WTC11 (cell line): ENCODE data around the gene OFD1. TPM values are rescaled to one million over a fixed set of nuclear protein-coding genes. Genes with fewer than 3 reads are reported as not detected.

Experiments used
- ATAC-seq: fragments of 200-7000 bp; cut with Tn5 transposase; 2 replicates; pipeline ENCODE4 v1.10.0; 2021; ENCODE audit warnings: mild to moderate bottlenecking, moderate library complexity
- CTCF ChIA-PET: fragments of 300-600 bp; sonication (Branson Sonifier 250); formaldehyde crosslinking; loops from one replicate; lab custom pipeline; 2021; ENCODE audit warnings: antibody characterized with exemption; lab: Charles Lee
- POLR2A ChIA-PET: fragments of 350-600 bp; sonication (Branson Sonifier 250); formaldehyde crosslinking; loops from one replicate; lab custom pipeline; 2021; ENCODE audit warnings: antibody characterized with exemption; lab: Charles Lee
- DNase-seq: peaks from one replicate; pipeline ENCODE4 v3.0.0; 2021; ENCODE audit warnings: low spot score
- H3K27ac Mint-ChIP-seq: 2 replicates; pipeline ENCODE4 v1.8.0; 2021; ENCODE audit warnings: mixed read lengths
- H3K27me3 Mint-ChIP-seq: 2 replicates; pipeline ENCODE4 v1.8.0; 2021; ENCODE audit warnings: low read depth, mild to moderate bottlenecking, moderate library complexity, mixed read lengths
- H3K36me3 Mint-ChIP-seq: 2 replicates; pipeline ENCODE4 v1.8.0; 2021; ENCODE audit warnings: mixed read lengths
- H3K4me1 Mint-ChIP-seq: 2 replicates; pipeline ENCODE4 v1.8.0; 2022; ENCODE audit warnings: mixed read lengths
- H3K4me3 Mint-ChIP-seq: 2 replicates; pipeline ENCODE4 v1.8.0; 2021; ENCODE audit warnings: mild to moderate bottlenecking, moderate library complexity, mixed read lengths
- H3K9me3 Mint-ChIP-seq: 2 replicates; pipeline ENCODE4 v1.8.0; 2021; ENCODE audit warnings: mixed read lengths
- AR ChIP-seq: fragments of 250-450 bp; sonication (Bioruptor Pico); IDR thresholded peaks from 2 replicates; pipeline ENCODE4 v1.9.0; 2021; ENCODE audit warnings: mild to moderate bottlenecking
- CBFB ChIP-seq: sonication (generic); formaldehyde crosslinking; IDR thresholded peaks from 2 replicates; pipeline ENCODE4 v1.8.1; 2022; ENCODE audit warnings: mild to moderate bottlenecking, low read depth, missing genetic modification reagents
- CDX4 ChIP-seq: fragments of 250-450 bp; sonication (Bioruptor Pico); IDR thresholded peaks from 2 replicates; pipeline ENCODE4 v1.9.0; 2021; ENCODE audit warnings: moderate library complexity, mild to moderate bottlenecking, inconsistent platforms, borderline replicate concordance
- CREM ChIP-seq: sonication (generic); formaldehyde crosslinking; IDR thresholded peaks from 2 replicates; pipeline ENCODE4 v1.8.1; 2022; ENCODE audit warnings: mild to moderate bottlenecking, missing genetic modification reagents, moderate library complexity
- CTCF ChIP-seq: fragments of 200-600 bp; IDR thresholded peaks from 2 replicates; pipeline ENCODE4 v1.8.0; 2022; ENCODE audit warnings: antibody characterized with exemption
- EMX1 ChIP-seq: fragments of 250-450 bp; sonication (Bioruptor Pico); IDR thresholded peaks from 2 replicates; pipeline ENCODE4 v1.8.0; 2021; ENCODE audit warnings: mild to moderate bottlenecking
- FOXJ3 ChIP-seq: sonication (generic); formaldehyde crosslinking; IDR thresholded peaks from 2 replicates; pipeline ENCODE4 v1.9.0; 2021; ENCODE audit warnings: missing genetic modification reagents, mild to moderate bottlenecking, borderline replicate concordance
- GABPB1 ChIP-seq: sonication (generic); formaldehyde crosslinking; IDR thresholded peaks from 2 replicates; pipeline ENCODE4 v1.8.1; 2023; ENCODE audit warnings: mild to moderate bottlenecking, missing genetic modification reagents
- HMGA2 ChIP-seq: fragments of 250-450 bp; sonication (Bioruptor Pico); IDR thresholded peaks from 2 replicates; pipeline ENCODE4 v1.4.0; 2021; ENCODE audit warnings: mild to moderate bottlenecking, moderate library complexity
- IRF2 ChIP-seq: sonication (generic); formaldehyde crosslinking; IDR thresholded peaks from 2 replicates; pipeline ENCODE4 v1.8.0; 2022; ENCODE audit warnings: low read depth, missing genetic modification reagents, borderline replicate concordance
- MYBL2 ChIP-seq: sonication (generic); formaldehyde crosslinking; IDR thresholded peaks from 2 replicates; pipeline ENCODE4 v1.8.1; 2023; ENCODE audit warnings: mild to moderate bottlenecking, moderate library complexity, missing genetic modification reagents
- NFATC4 ChIP-seq: fragments of 250-450 bp; sonication (Bioruptor Pico); IDR thresholded peaks from 2 replicates; pipeline ENCODE4 v1.9.0; 2021; ENCODE audit warnings: mild to moderate bottlenecking
- SMAD4 ChIP-seq: sonication (generic); formaldehyde crosslinking; IDR thresholded peaks from 2 replicates; pipeline ENCODE4 v1.8.0; 2022; ENCODE audit warnings: mild to moderate bottlenecking, missing genetic modification reagents
- SOX15 ChIP-seq: fragments of 250-450 bp; sonication (Bioruptor Pico); IDR thresholded peaks from 2 replicates; pipeline ENCODE4 v1.9.0; 2021; ENCODE audit warnings: mild to moderate bottlenecking
- TEAD4 ChIP-seq: sonication (generic); formaldehyde crosslinking; IDR thresholded peaks from 2 replicates; pipeline ENCODE4 v1.8.0; 2022; ENCODE audit warnings: mild to moderate bottlenecking, missing genetic modification reagents
- USF2 ChIP-seq: sonication (generic); formaldehyde crosslinking; IDR thresholded peaks from 2 replicates; pipeline ENCODE4 v1.8.1; 2023; ENCODE audit warnings: mild to moderate bottlenecking, missing genetic modification reagents, moderate library complexity
- ZNF232 ChIP-seq: sonication (generic); formaldehyde crosslinking; IDR thresholded peaks from 2 replicates; pipeline ENCODE4 v1.8.0; 2022; ENCODE audit warnings: mild to moderate bottlenecking, missing genetic modification reagents
- ZNF423 ChIP-seq: fragments of 250-450 bp; sonication (Bioruptor Pico); IDR thresholded peaks from 2 replicates; pipeline ENCODE4 v2.1.2; 2022; ENCODE audit warnings: mild to moderate bottlenecking, moderate library complexity
- ZSCAN18 ChIP-seq: fragments of 250-450 bp; sonication (Bioruptor Pico); IDR thresholded peaks from 2 replicates; pipeline ENCODE4 v2.1.2; 2022; ENCODE audit warnings: mild to moderate bottlenecking, moderate library complexity
- total RNA-seq: library from RNA; stranded (reverse); gene quantifications from 3 replicates; pipeline ENCODE4 v1.2.3, GENCODE V29; 2021
- TF ChIP-seq, protein P1 (sequence below): sonication (generic); formaldehyde crosslinking; IDR thresholded peaks from 2 replicates; pipeline ENCODE4 v1.8.1; 2022; ENCODE audit warnings: low read depth, missing genetic modification reagents, borderline replicate concordance
- TF ChIP-seq, protein P2 (sequence below): sonication (generic); formaldehyde crosslinking; IDR thresholded peaks from 2 replicates; pipeline ENCODE4 v1.8.1; 2023; ENCODE audit warnings: mild to moderate bottlenecking, moderate library complexity, missing genetic modification reagents
- TF ChIP-seq, protein P3 (sequence below): fragments of 250-450 bp; sonication (Bioruptor Pico); conservative IDR thresholded peaks from 2 replicates; pipeline ENCODE4 v1.9.0; 2021; ENCODE audit warnings: mild to moderate bottlenecking
- TF ChIP-seq, protein P4 (sequence below): sonication (generic); formaldehyde crosslinking; conservative IDR thresholded peaks from 2 replicates; pipeline ENCODE4 v1.8.1; 2022; ENCODE audit warnings: mild to moderate bottlenecking, missing genetic modification reagents

The OFD1 gene
- total RNA-seq, 1 experiment from 2014 or later, result 23.4 TPM

GRCh38 chrX:13716455-13716854 is 18.1 kb upstream of the OFD1 start:
- Mint-ChIP-seq H3K4me1 (no peaks in the 10 kb centered on the region), H3K27ac (no peak overlapping the region), H3K9me3 (no peaks in the 10 kb centered on the region), H3K4me3 (no peak overlapping the region), H3K36me3 (peaks cover 16% of the 10 kb centered on the region), H3K27me3 (no peaks in the 10 kb centered on the region)
- DNase-seq, result no peak
- ChIA-PET CTCF (no interaction called here), POLR2A (no interaction called here)
- no peak for ATAC-seq
- no peak for TF ChIP-seq IRF2 (CRISPR knock-in tag)
- TF ChIP-seq, protein P1, sequence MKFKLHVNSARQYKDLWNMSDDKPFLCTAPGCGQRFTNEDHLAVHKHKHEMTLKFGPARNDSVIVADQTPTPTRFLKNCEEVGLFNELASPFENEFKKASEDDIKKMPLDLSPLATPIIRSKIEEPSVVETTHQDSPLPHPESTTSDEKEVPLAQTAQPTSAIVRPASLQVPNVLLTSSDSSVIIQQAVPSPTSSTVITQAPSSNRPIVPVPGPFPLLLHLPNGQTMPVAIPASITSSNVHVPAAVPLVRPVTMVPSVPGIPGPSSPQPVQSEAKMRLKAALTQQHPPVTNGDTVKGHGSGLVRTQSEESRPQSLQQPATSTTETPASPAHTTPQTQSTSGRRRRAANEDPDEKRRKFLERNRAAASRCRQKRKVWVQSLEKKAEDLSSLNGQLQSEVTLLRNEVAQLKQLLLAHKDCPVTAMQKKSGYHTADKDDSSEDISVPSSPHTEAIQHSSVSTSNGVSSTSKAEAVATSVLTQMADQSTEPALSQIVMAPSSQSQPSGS (CRISPR knock-in tag), result no peak
- no peak for TF ChIP-seq USF2
- TF ChIP-seq GABPB1 (CRISPR knock-in tag), result no peak
- no peak for TF ChIP-seq CBFB (CRISPR knock-in tag)
- TF ChIP-seq MYBL2 (CRISPR knock-in tag), result no peak
- no peak for TF ChIP-seq CTCF
- TF ChIP-seq FOXJ3 (CRISPR knock-in tag), result no peak
- TF ChIP-seq CDX4 (CRISPR knock-in tag), result no peak
- TF ChIP-seq SMAD4 (CRISPR knock-in tag), result no peak

- Mint-ChIP-seq H3K9me3 (no peaks in the 10 kb centered on the region), H3K4me1 (no peaks in the 10 kb centered on the region), H3K4me3 (no peak overlapping the region), H3K27ac (no peak overlapping the region), H3K27me3 (no peaks in the 10 kb centered on the region), H3K36me3 (peaks cover 13% of the 10 kb centered on the region)
- DNase-seq, result no peak
- POLR2A ChIA-PET, result no interaction called here
- no peak for TF ChIP-seq CBFB (CRISPR knock-in tag)
- TF ChIP-seq ZNF423 (CRISPR knock-in tag), result no peak
- TF ChIP-seq NFATC4 (CRISPR knock-in tag), result no peak
- no peak for TF ChIP-seq CREM (CRISPR knock-in tag)
- TF ChIP-seq HMGA2, result no peak
- TF ChIP-seq, protein P2, sequence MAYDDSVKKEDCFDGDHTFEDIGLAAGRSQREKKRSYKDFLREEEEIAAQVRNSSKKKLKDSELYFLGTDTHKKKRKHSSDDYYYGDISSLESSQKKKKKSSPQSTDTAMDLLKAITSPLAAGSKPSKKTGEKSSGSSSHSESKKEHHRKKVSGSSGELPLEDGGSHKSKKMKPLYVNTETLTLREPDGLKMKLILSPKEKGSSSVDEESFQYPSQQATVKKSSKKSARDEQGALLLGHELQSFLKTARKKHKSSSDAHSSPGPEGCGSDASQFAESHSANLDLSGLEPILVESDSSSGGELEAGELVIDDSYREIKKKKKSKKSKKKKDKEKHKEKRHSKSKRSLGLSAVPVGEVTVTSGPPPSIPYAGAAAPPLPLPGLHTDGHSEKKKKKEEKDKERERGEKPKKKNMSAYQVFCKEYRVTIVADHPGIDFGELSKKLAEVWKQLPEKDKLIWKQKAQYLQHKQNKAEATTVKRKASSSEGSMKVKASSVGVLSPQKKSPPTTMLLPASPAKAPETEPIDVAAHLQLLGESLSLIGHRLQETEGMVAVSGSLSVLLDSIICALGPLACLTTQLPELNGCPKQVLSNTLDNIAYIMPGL, result no peak
- no peak for TF ChIP-seq AR (CRISPR knock-in tag)
- TF ChIP-seq ZSCAN18 (CRISPR knock-in tag), result no peak
- TF ChIP-seq ZNF232 (CRISPR knock-in tag), result no peak
- TF ChIP-seq, protein P3, sequence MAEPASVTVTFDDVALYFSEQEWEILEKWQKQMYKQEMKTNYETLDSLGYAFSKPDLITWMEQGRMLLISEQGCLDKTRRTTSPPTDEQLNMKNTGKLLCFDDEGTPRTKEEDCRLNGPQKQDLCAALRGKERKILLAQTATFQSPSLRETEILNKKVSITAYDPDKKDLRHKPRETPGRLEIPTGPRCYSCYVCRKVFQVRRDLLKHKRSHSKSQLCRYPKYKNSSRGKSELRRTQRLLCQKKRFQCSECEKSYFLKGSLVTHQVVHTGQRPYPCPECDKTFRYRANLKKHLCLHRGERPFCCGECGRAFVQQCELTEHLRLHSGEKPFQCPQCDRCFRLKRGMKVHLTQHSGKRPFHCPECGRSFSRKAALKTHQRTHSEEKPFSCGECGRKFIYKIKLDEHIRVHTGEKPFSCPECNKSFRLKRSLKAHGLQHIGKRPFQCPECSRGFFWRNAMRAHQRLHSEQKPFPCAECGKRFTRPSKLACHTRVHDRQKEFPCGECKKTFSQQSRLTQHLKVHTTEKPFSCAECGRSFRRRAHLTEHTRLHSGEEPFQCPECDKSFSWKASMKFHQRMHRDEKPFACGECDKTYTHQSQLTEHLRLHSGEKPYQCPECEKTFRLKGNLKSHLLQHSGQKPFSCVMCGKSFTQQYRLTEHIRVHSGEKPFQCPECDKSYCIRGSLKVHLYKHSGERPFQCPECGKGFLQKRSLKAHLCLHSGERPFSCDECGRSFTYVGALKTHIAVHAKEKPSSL (CRISPR knock-in tag), result no peak
- no peak for TF ChIP-seq SOX15
- no peak for TF ChIP-seq IRF2 (CRISPR knock-in tag)
- no peak for TF ChIP-seq TEAD4 (CRISPR knock-in tag)
- TF ChIP-seq EMX1 (CRISPR knock-in tag), result no peak
- TF ChIP-seq, protein P4, sequence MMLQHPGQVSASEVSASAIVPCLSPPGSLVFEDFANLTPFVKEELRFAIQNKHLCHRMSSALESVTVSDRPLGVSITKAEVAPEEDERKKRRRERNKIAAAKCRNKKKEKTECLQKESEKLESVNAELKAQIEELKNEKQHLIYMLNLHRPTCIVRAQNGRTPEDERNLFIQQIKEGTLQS (CRISPR knock-in tag), result no peak
- CTCF ChIA-PET, result no interaction called here
- ATAC-seq, result no peak
Measured at GRCh38 chrX:13716905-13717304, 17.6 kb upstream of the OFD1 start.
